Measurements from ENCODE around the gene MON1B. TPM values are rescaled to one million over a fixed set of nuclear protein-coding genes. Genes with fewer than 3 reads are reported as not detected.
"Not testable (repeated sequence)": the region's sequence is repeated elsewhere in the genome, so short reads cannot be mapped to it uniquely, and the experiment has no call there.

MON1B gene
- total and polyA plus RNA-seq, 2 of the 13 experiments (the other 11 are each of a cell fraction or from before 2014, with no cell fraction given), result 13.4 to 15.6 TPM

DNA sequence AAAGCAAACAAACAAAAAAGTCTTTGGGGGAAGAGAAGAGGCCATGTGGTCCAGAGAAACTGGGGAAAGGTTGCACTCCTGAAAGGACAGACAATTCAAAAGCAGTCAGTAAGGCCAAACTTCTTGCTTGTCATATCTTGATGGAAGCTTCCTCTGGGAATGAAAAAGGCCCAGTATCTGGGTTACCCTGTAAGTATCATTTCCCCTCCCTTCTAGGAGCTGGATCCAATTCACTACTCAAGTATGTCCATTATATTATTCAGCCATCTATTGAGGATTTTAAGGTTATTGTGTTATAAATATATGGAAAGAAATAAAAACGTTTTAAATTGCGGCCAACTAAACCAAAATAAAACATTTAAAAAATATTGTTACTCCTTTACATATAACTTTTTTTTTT is 26.0 kb upstream of the MON1B start (continued):
- TF ChIP-seq ZNF383 (CRISPR knock-in tag; IDR thresholded peaks at IDR 0.05; ENCODE audit: borderline replicate concordance), result no peak

DNA sequence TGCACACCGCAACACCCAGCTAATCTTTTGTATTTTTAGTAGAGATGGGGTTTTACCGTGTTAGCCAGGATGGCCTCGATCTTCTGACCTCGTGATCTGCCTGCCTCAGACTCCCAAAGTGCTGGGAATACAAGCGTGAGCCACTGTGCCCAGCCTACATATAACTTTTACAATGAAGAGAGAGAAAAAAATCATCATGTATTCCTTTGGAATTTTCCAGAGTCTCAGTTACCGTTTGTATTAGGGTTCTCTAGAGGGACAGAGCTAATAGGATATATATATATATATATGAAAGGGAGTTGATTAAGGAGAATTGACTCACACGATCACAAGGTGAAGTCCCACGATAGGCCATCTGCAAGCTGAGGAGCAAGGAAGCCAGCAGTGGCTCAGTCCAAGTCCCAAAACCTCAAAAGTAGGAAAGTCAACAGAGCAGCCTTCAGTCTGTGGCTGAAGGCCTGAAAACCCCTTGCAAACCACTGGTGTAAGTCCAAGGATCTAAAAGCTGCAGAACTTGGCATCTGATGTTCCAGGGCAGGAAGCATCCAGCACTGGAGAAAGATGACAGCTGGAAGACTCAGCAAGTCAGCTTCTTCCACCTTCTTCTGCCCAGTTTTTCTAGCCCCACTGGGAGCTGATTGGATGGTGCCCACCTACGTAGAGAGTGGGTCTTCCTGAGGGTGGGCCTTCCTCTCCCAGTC is 25.3 kb upstream of the MON1B start:
- H3K36me3 ChIP-seq (replicated peaks in 1 of 2; ENCODE audit: control insufficient read depth in 1 of 2, insufficient read depth in 2 of 2, low read length in 2 of 2); BruUV-seq (replicated peaks); H3K4me3 ChIP-seq (replicated peaks in 1 of 3; ENCODE audit: insufficient read depth in 1 of 3, low read depth in 2 of 3, low read length in 3 of 3); DNase-seq (ENCODE audit: low spot score); H3K79me2 ChIP-seq (ENCODE audit: insufficient read depth, low read length); H3K4me1 ChIP-seq (ENCODE audit: insufficient read depth, low read length); H2AFZ ChIP-seq (ENCODE audit: low read length); intact Hi-C loops (cut with micrococcal nuclease; ENCODE audit: unreplicated experiment); H3K9me3 ChIP-seq (ENCODE audit: low read length); FAIRE-seq; H4K20me1 ChIP-seq (ENCODE audit: insufficient read depth, low read length); POLR2A ChIA-PET; H3K4me2 ChIP-seq (ENCODE audit: low read depth, low read length); H3K27ac ChIP-seq (ENCODE audit: extremely low read length, insufficient read depth, low read length); ATAC-seq; CTCF ChIA-PET (ENCODE audit: low intra/inter-chr PET ratio, low total read pairs); H3K9ac ChIP-seq (ENCODE audit: insufficient read depth, low read depth, low read length); H3K27me3 ChIP-seq (ENCODE audit: control insufficient read depth in 1 of 2, insufficient read depth in 2 of 2, low read length in 2 of 2): not testable (repeated sequence)
- under 1% methylated on average over 9 of the region's 9 CpGs for WGBS (ENCODE audit: low lambda C conversion rate)
- in situ Hi-C loops (cut with HindIII; ENCODE audit: extremely low pct_ligation_motif_present, low pct_unique_long_range_greater_than_20kb), result loop anchor here (25.0 kb wide), 2 partner anchors 503 to 878 kb away; partner anchors contain the start of gene CNTNAP4

DNA sequence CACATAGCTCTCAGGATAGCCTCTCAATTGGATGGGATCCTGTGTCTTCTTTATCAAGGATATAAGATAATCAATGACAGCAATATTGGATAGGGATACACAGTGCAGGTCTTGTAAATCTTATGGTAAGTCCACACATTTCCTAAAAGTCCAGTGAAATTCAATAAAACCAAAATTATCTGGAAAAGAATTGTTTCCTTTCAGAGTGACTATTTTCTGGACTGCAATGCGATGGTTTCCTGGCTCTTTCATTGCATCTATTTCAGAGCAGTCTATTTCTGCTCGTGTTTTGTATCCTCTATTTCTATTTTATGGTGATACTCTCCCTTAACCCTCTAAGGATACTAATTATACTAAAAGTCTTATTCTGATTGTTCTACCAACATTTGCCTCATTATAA is 24.3 kb upstream of the MON1B start:
- no peaks in the 10 kb centered on the region for H3K27me3 ChIP-seq (ENCODE audit: control insufficient read depth in 1 of 2, insufficient read depth in 2 of 2, low read length in 2 of 2)
- CTCF ChIA-PET (ENCODE audit: low intra/inter-chr PET ratio, low total read pairs), result no interaction called here
- intact Hi-C loops (cut with micrococcal nuclease; ENCODE audit: unreplicated experiment), result no loop called here

More for the DNA sequence above, 24.3 kb upstream of the MON1B start:
- WGBS (ENCODE audit: low lambda C conversion rate), result 1% methylated on average over 2 of the region's 2 CpGs
- Histone ChIP-seq H3K79me2 (ENCODE audit: insufficient read depth, low read length) (no peaks in the 10 kb centered on the region), H3K36me3 (replicated peaks in 1 of 2; ENCODE audit: control insufficient read depth in 1 of 2, insufficient read depth in 2 of 2, low read length in 2 of 2) (no peaks in the 10 kb centered on the region), H4K20me1 (ENCODE audit: insufficient read depth, low read length) (no peaks in the 10 kb centered on the region), H3K4me1 (ENCODE audit: insufficient read depth, low read length) (no peaks in the 10 kb centered on the region), H3K27ac (ENCODE audit: extremely low read length, insufficient read depth, low read length) (no peak overlapping the region), H2AFZ (ENCODE audit: low read length) (no peak overlapping the region), H3K9me3 (ENCODE audit: low read length) (no peaks in the 10 kb centered on the region), H3K4me2 (ENCODE audit: low read depth, low read length) (no peak overlapping the region), H3K4me3 (replicated peaks in 1 of 3; ENCODE audit: insufficient read depth in 1 of 3, low read depth in 2 of 3, low read length in 3 of 3) (no peak overlapping the region), H3K9ac (ENCODE audit: insufficient read depth, low read depth, low read length) (no peak overlapping the region)
- FAIRE-seq, result no peak
- BruUV-seq (replicated peaks), result no TSS peak
- POLR2A ChIA-PET, result no interaction called here
- in situ Hi-C loops (cut with HindIII; ENCODE audit: extremely low pct_ligation_motif_present, low pct_unique_long_range_greater_than_20kb), result loop anchor here (25.0 kb wide), 2 partner anchors 504 to 879 kb away; partner anchors contain the start of gene CNTNAP4
- TF ChIP-seq MAZ (IDR thresholded peaks at IDR 0.05; ENCODE audit: borderline replicate concordance, low read depth, low read length) (no peak), MAZ (CRISPR knock-in tag; IDR thresholded peaks at IDR 0.05; ENCODE audit: low read depth) (no peak), ZNF546 (CRISPR knock-in tag; conservative IDR thresholded peaks at IDR 0.05) (no peak), ZNF616 (CRISPR knock-in tag; IDR thresholded peaks at IDR 0.05; ENCODE audit: low read depth) (no peak), SATB2 (CRISPR knock-in tag; IDR thresholded peaks at IDR 0.05) (no peak)
- TF ChIP-seq, protein P1, sequence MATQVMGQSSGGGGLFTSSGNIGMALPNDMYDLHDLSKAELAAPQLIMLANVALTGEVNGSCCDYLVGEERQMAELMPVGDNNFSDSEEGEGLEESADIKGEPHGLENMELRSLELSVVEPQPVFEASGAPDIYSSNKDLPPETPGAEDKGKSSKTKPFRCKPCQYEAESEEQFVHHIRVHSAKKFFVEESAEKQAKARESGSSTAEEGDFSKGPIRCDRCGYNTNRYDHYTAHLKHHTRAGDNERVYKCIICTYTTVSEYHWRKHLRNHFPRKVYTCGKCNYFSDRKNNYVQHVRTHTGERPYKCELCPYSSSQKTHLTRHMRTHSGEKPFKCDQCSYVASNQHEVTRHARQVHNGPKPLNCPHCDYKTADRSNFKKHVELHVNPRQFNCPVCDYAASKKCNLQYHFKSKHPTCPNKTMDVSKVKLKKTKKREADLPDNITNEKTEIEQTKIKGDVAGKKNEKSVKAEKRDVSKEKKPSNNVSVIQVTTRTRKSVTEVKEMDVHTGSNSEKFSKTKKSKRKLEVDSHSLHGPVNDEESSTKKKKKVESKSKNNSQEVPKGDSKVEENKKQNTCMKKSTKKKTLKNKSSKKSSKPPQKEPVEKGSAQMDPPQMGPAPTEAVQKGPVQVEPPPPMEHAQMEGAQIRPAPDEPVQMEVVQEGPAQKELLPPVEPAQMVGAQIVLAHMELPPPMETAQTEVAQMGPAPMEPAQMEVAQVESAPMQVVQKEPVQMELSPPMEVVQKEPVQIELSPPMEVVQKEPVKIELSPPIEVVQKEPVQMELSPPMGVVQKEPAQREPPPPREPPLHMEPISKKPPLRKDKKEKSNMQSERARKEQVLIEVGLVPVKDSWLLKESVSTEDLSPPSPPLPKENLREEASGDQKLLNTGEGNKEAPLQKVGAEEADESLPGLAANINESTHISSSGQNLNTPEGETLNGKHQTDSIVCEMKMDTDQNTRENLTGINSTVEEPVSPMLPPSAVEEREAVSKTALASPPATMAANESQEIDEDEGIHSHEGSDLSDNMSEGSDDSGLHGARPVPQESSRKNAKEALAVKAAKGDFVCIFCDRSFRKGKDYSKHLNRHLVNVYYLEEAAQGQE (IDR thresholded peaks at IDR 0.05; ENCODE audit: borderline replicate concordance in 1 of 2, low read depth in 1 of 2, low read length in 2 of 2), result no peak
- ATAC-seq, result no peak
- no peak for DNase-seq (ENCODE audit: low spot score)
